Suprapubic skin (tissue), 4 donors: Measurements from ENCODE around the gene NSMCE1. TPM values are rescaled to one million over a fixed set of nuclear protein-coding genes. Genes with fewer than 3 reads are reported as not detected.

ENCODE experiments used
- DNase-seq, 2 donors: peaks; one replicate each; pipeline ENCODE4 v3.0.0-alpha.2; 2019; ENCODE audit warnings: low spot score in 2 of 2
- H3K27ac ChIP-seq: fragments of 200-600 bp; sonication (generic); one replicate; pipeline ENCODE4 v1.5.1; 2019
- H3K27me3 ChIP-seq: fragments of 200-600 bp; sonication (generic); one replicate; pipeline ENCODE4 v1.5.1; 2019
- H3K36me3 ChIP-seq: fragments of 200-600 bp; sonication (generic); one replicate; pipeline ENCODE4 v1.5.1; 2019
- H3K4me1 ChIP-seq: fragments of 200-600 bp; sonication (generic); one replicate; pipeline ENCODE4 v1.5.1; 2019
- H3K4me3 ChIP-seq: fragments of 200-600 bp; sonication (generic); one replicate; pipeline ENCODE4 v1.5.1; 2019; ENCODE audit warnings: mild to moderate bottlenecking
- H3K9me3 ChIP-seq: fragments of 200-600 bp; sonication (generic); one replicate; pipeline ENCODE4 v1.5.1; 2019
- CTCF ChIP-seq, 2 donors: fragments of 200-600 bp in 1 of 2; fragments of 450-650 bp in 1 of 2; sonication (generic) in 1 of 2; IDR thresholded peaks; one replicate each; pipeline ENCODE4 v1.5.1; 2016 to 2019; ENCODE audit warnings: antibody characterized with exemption in 2 of 2, mild to moderate bottlenecking in 1 of 2, moderate library complexity in 1 of 2
- EP300 ChIP-seq: sonication (generic); formaldehyde crosslinking; IDR thresholded peaks from one replicate; pipeline ENCODE4 v1.6.1; 2017; ENCODE audit warnings: antibody characterized with exemption
- POLR2A ChIP-seq, 2 donors: fragments of 450-650 bp; IDR thresholded peaks; one replicate each; pipeline ENCODE4 v1.6.1; 2017; ENCODE audit warnings: antibody characterized with exemption in 2 of 2, mild to moderate bottlenecking in 2 of 2, moderate library complexity in 2 of 2
- POLR2AphosphoS5 ChIP-seq, 3 donors: sonication (generic); formaldehyde crosslinking; IDR thresholded peaks; one replicate each; pipeline ENCODE4 v1.6.1; 2017; ENCODE audit warnings: antibody characterized with exemption in 3 of 3
- WGBS: methylation state at CpG from one replicate; pipeline ENCODE4 v1.1.5; 2018; 5-methylcytosine and 5-hydroxymethylcytosine counted together
- total RNA-seq, 4 donors: library from RNA; depleted of rRNA; stranded (reverse); fragments of >200 nt; gene quantifications; one replicate each; pipeline ENCODE4 v1.1.0, GENCODE V29; 2016

NSMCE1 gene
- total RNA-seq, 4 donors from 2014 or later = 23.0 to 32.2 (median 29.3) TPM

GRCh38 chr16:27230562-27231001, 38.0 kb downstream of the NSMCE1 start:
- TF ChIP-seq POLR2AphosphoS5 (IDR thresholded peaks at IDR 0.05) = no peak
- no peak for TF ChIP-seq CTCF (IDR thresholded peaks at IDR 0.05)
- TF ChIP-seq POLR2A (IDR thresholded peaks at IDR 0.05) = no peak
- TF ChIP-seq EP300 = no peak
- Histone ChIP-seq H3K27ac (no peak overlapping the region), H3K4me1 (peaks cover 38% of the 10 kb centered on the region), H3K9me3 (no peaks in the 10 kb centered on the region), H3K36me3 (peaks cover 14% of the 10 kb centered on the region), H3K4me3 (no peak overlapping the region), H3K27me3 (no peaks in the 10 kb centered on the region)
- DNase-seq = no peak
- 86% methylated on average over 5 of the region's 16 CpGs for WGBS

DNA sequence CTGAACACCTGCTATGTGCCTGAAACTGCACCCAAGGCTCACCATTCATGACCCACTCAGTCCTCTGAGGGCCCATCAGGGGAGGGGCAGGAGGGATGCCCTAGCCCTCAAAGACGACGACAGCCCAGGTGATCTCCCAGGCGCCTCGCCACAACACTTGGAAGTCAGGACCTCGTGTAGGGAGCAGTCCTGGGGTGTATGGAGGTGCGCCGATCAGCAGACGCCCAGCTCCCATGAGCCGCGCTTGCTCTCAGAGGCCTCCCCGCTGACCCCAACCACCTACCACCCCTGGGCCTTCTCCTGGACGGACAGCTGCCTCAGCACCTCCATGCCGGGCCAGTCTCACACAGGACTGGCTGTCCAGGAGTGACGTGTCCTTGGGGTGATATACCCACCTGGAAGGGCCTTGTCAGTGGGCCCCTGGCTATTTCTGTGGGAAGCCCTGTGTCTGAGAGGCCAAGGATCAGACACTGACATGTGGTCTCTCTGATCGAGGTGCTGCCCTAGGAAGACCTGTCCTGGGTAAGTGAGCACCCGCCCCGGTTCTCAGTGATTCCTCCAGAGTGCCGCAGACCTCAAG, 38.6 kb downstream of the NSMCE1 start:
- H3K36me3 ChIP-seq = peaks cover 14% of the 10 kb centered on the region
- no peak for DNase-seq
- H3K4me1 ChIP-seq = peaks cover 32% of the 10 kb centered on the region
- H3K27ac ChIP-seq = no peak overlapping the region
- no peaks in the 10 kb centered on the region for H3K9me3 ChIP-seq
- no peaks in the 10 kb centered on the region for H3K27me3 ChIP-seq
- WGBS = 93% methylated on average over 5 of the region's 18 CpGs
- no peak overlapping the region for H3K4me3 ChIP-seq
- TF ChIP-seq POLR2A (IDR thresholded peaks at IDR 0.05) = no peak
- no peak for TF ChIP-seq POLR2AphosphoS5 (IDR thresholded peaks at IDR 0.05)
- no peak for TF ChIP-seq CTCF (IDR thresholded peaks at IDR 0.05)
- no peak for TF ChIP-seq EP300

DNA sequence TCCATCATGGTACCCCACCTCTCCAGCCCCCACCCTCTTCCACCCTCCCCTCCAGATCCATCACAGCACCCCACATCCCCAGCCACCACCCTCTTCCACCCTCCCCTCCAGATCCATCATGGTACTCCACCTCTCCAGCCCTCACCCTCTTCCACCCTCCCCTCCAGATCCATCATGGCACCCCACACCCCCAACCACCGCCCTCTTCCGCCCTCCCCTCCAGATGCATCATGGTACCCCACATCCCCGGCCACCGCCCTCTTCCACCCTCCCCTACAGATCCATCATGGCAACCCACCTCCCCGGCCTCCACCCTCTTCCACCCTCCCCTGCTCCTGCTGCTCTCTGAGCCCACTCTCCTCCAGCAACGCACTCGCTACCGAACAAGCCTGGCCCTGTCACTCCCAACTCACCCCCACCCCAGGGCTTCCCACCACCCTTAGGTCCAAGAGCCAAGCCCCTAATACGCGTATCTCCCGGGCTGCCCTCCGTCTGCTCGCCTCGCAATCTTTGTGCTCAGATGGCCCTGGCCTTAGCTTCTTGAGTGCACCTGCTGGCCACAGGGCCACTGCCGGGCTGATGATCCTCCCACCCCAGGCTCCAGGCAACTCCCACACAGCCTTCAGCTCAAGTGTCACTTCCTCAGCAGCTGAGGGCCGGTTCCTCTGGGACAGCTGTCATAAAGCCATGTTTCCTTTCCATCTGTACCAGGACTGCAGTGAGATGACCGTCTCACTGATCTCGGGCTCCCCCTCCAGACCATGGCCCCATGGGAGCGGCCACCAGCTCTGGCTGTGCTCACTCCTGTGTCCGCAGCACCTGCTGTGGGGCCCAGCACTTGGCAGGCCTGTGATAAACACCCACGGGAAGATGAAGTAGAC, 39.7 kb downstream of the NSMCE1 start:
- no peak for DNase-seq
- TF ChIP-seq POLR2A (IDR thresholded peaks at IDR 0.05) = no peak
- no peak for TF ChIP-seq CTCF (IDR thresholded peaks at IDR 0.05)
- TF ChIP-seq EP300 = no peak
- TF ChIP-seq POLR2AphosphoS5 (IDR thresholded peaks at IDR 0.05) = no peak
- peaks cover 22% of the 10 kb centered on the region for H3K4me1 ChIP-seq
- WGBS = 90% methylated on average over 20 of the region's 21 CpGs
- H3K4me3 ChIP-seq = no peak overlapping the region
- H3K9me3 ChIP-seq = no peaks in the 10 kb centered on the region
- H3K27ac ChIP-seq = no peak overlapping the region
- peaks cover 14% of the 10 kb centered on the region for H3K36me3 ChIP-seq
- no peaks in the 10 kb centered on the region for H3K27me3 ChIP-seq

DNA sequence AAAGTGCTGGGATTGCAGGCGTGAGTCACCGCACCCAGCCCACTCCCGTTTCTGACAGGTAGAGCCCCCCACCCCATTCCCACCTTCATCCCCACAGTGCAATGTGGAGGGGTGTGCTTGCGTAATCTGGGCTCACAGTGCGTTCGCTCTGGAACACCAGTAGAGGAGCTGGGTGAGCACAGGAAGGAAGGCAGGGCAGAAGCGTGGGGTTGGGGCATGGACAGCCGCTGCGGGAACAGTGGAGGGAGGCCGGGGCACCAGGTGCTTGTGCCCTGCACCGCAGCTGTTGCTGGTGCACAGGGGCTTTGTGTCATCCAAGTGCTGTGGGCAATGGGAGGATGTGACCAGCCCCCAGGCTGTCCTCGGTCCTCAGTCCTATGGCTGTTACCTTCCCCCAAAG, 40.5 kb downstream of the NSMCE1 start:
- WGBS = 92% methylated on average over 11 of the region's 12 CpGs
- peaks cover 14% of the 10 kb centered on the region for H3K36me3 ChIP-seq
- H3K27me3 ChIP-seq = no peaks in the 10 kb centered on the region
- DNase-seq = no peak
- H3K4me3 ChIP-seq = no peak overlapping the region
- H3K27ac ChIP-seq = no peak overlapping the region
- H3K9me3 ChIP-seq = no peaks in the 10 kb centered on the region
- H3K4me1 ChIP-seq = peaks cover 26% of the 10 kb centered on the region
- TF ChIP-seq POLR2AphosphoS5 (IDR thresholded peaks at IDR 0.05) = no peak

DNA sequence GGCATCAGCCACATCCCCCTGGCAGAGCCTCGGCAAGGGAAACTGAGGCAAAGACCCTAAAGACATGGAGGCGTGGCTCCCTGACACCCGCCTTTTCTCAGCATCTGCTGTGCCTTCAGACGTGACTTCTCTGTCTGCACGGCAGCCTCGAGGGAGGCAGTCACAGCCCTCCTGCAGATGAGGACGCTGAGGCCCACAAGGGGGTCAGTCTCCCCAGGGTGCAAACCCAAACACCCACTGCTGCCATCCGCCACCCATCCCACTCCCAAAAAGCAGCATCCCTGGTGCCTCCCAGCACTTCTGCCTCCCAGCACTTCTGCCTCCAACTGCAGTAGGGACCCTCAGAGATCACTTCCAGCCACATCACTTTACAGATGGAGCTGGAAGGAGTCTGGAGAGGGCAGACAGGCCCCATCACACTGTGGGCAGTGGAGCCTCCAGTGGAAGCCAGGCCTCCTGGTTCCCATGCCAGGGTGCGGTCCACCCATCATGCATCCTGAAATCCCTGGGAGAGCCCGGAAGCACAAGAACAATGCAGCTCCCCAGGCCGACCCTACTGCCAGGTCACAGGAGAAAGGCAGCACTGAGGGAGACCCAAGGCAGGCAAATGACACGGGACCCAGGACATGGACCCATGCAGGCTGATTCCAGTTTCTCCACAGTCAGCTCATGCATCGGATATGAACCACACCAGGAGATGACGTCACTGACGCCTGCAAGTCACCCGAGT, 41.4 kb downstream of the NSMCE1 start:
- peaks cover 10% of the 10 kb centered on the region for H3K36me3 ChIP-seq
- no peak overlapping the region for H3K27ac ChIP-seq
- H3K9me3 ChIP-seq = no peaks in the 10 kb centered on the region
- DNase-seq = no peak
- TF ChIP-seq CTCF (IDR thresholded peaks at IDR 0.05) = no peak
- no peak for TF ChIP-seq EP300
- TF ChIP-seq POLR2A (IDR thresholded peaks at IDR 0.05) = no peak
- TF ChIP-seq POLR2AphosphoS5 (IDR thresholded peaks at IDR 0.05) = no peak
- no peaks in the 10 kb centered on the region for H3K27me3 ChIP-seq
- WGBS = 80% methylated on average over 13 of the region's 16 CpGs
- no peak overlapping the region for H3K4me3 ChIP-seq
- H3K4me1 ChIP-seq = peaks cover 28% of the 10 kb centered on the region
